ENCODE results near the gene TAAR8. TPM values are rescaled to one million over a fixed set of nuclear protein-coding genes. Genes with fewer than 3 reads are reported as not detected.

TAAR8 gene
- total and polyA plus RNA-seq, 2 of the 13 experiments (the other 11 are each of a cell fraction or from before 2014, with no cell fraction given), result 0.07 TPM; not detected in 1

- TF ChIP-seq ZNF337 (CRISPR knock-in tag; IDR thresholded peaks at IDR 0.05; ENCODE audit: borderline replicate concordance, low read depth) (peak; percentile 73; the same call in 1 of the 2 replicates), RBM39 (IDR thresholded peaks at IDR 0.05; ENCODE audit: low read depth, low read length, poor library complexity, severe bottlenecking) (peak; percentile 95), U2AF2 (IDR thresholded peaks at IDR 0.05; ENCODE audit: low read depth, low read length) (no peak), ZMAT3 (CRISPR knock-in tag; conservative IDR thresholded peaks at IDR 0.05) (peak; percentile 73; the same call in 1 of the 2 replicates), NR1H2 (CRISPR knock-in tag; IDR thresholded peaks at IDR 0.05; ENCODE audit: borderline replicate concordance, low read depth) (no peak), ZNF260 (CRISPR knock-in tag; IDR thresholded peaks at IDR 0.05; ENCODE audit: borderline replicate concordance, low read depth) (no peak), IRF2 (CRISPR knock-in tag; IDR thresholded peaks at IDR 0.05) (peak; percentile 32; the same call in 1 of the 2 replicates), MBD4 (IDR thresholded peaks at IDR 0.05; ENCODE audit: borderline replicate concordance, low read length) (no peak), NFRKB (IDR thresholded peaks at IDR 0.05) (no peak), MAF1 (CRISPR knock-in tag; IDR thresholded peaks at IDR 0.05; ENCODE audit: borderline replicate concordance) (no peak; the same call in 1 of the 2 replicates), ZSCAN31 (CRISPR knock-in tag; IDR thresholded peaks at IDR 0.05; ENCODE audit: low read depth) (peak; percentile 96)
- TF ChIP-seq, protein P1, sequence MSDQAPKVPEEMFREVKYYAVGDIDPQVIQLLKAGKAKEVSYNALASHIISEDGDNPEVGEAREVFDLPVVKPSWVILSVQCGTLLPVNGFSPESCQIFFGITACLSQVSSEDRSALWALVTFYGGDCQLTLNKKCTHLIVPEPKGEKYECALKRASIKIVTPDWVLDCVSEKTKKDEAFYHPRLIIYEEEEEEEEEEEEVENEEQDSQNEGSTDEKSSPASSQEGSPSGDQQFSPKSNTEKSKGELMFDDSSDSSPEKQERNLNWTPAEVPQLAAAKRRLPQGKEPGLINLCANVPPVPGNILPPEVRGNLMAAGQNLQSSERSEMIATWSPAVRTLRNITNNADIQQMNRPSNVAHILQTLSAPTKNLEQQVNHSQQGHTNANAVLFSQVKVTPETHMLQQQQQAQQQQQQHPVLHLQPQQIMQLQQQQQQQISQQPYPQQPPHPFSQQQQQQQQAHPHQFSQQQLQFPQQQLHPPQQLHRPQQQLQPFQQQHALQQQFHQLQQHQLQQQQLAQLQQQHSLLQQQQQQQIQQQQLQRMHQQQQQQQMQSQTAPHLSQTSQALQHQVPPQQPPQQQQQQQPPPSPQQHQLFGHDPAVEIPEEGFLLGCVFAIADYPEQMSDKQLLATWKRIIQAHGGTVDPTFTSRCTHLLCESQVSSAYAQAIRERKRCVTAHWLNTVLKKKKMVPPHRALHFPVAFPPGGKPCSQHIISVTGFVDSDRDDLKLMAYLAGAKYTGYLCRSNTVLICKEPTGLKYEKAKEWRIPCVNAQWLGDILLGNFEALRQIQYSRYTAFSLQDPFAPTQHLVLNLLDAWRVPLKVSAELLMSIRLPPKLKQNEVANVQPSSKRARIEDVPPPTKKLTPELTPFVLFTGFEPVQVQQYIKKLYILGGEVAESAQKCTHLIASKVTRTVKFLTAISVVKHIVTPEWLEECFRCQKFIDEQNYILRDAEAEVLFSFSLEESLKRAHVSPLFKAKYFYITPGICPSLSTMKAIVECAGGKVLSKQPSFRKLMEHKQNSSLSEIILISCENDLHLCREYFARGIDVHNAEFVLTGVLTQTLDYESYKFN (CRISPR knock-in tag; conservative IDR thresholded peaks at IDR 0.05), result peak; percentile 55
- TF ChIP-seq, protein P2, sequence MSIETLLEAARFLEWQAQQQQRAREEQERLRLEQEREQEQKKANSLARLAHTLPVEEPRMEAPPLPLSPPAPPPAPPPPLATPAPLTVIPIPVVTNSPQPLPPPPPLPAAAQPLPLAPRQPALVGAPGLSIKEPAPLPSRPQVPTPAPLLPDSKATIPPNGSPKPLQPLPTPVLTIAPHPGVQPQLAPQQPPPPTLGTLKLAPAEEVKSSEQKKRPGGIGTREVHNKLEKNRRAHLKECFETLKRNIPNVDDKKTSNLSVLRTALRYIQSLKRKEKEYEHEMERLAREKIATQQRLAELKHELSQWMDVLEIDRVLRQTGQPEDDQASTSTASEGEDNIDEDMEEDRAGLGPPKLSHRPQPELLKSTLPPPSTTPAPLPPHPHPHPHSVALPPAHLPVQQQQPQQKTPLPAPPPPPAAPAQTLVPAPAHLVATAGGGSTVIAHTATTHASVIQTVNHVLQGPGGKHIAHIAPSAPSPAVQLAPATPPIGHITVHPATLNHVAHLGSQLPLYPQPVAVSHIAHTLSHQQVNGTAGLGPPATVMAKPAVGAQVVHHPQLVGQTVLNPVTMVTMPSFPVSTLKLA (IDR thresholded peaks at IDR 0.05), result peak; percentile 45; the same call in 1 of the 2 replicates
Observed at GRCh38 chr6:132512638-132513632, 39.5 kb upstream of the TAAR8 start, which contains the start of gene STX7 (continued).

All from HepG2 (cell line).